ENCODE results near the gene YJEFN3.

The YJEFN3 gene

DNA sequence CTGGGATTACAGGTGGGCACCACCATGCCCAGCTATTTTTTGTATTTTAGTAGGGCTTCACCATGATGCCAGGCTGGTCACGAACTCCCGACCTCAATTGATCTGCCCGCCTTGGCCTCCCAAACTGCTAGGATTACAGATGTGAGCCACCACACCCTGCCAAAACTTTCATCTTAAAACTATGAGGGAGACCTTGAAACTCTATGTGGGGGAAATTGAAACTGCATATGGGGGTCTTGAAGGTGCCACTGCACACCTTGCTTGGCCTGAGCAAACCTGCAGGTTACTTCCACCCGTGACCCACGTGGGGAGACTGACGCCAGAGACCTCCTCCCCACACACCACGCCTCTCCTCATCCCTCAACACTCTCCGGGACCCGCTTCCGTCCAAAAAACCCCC is 25.0 kb downstream of the YJEFN3 start:
- in situ Hi-C loops (cut with HindIII; ENCODE audit: low sequenced_read_pairs) = no loop called here
- TF ChIP-seq, protein P1, sequence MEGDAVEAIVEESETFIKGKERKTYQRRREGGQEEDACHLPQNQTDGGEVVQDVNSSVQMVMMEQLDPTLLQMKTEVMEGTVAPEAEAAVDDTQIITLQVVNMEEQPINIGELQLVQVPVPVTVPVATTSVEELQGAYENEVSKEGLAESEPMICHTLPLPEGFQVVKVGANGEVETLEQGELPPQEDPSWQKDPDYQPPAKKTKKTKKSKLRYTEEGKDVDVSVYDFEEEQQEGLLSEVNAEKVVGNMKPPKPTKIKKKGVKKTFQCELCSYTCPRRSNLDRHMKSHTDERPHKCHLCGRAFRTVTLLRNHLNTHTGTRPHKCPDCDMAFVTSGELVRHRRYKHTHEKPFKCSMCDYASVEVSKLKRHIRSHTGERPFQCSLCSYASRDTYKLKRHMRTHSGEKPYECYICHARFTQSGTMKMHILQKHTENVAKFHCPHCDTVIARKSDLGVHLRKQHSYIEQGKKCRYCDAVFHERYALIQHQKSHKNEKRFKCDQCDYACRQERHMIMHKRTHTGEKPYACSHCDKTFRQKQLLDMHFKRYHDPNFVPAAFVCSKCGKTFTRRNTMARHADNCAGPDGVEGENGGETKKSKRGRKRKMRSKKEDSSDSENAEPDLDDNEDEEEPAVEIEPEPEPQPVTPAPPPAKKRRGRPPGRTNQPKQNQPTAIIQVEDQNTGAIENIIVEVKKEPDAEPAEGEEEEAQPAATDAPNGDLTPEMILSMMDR (IDR thresholded peaks at IDR 0.05; ENCODE audit: low read depth, low read length, missing control alignments) = no peak

DNA sequence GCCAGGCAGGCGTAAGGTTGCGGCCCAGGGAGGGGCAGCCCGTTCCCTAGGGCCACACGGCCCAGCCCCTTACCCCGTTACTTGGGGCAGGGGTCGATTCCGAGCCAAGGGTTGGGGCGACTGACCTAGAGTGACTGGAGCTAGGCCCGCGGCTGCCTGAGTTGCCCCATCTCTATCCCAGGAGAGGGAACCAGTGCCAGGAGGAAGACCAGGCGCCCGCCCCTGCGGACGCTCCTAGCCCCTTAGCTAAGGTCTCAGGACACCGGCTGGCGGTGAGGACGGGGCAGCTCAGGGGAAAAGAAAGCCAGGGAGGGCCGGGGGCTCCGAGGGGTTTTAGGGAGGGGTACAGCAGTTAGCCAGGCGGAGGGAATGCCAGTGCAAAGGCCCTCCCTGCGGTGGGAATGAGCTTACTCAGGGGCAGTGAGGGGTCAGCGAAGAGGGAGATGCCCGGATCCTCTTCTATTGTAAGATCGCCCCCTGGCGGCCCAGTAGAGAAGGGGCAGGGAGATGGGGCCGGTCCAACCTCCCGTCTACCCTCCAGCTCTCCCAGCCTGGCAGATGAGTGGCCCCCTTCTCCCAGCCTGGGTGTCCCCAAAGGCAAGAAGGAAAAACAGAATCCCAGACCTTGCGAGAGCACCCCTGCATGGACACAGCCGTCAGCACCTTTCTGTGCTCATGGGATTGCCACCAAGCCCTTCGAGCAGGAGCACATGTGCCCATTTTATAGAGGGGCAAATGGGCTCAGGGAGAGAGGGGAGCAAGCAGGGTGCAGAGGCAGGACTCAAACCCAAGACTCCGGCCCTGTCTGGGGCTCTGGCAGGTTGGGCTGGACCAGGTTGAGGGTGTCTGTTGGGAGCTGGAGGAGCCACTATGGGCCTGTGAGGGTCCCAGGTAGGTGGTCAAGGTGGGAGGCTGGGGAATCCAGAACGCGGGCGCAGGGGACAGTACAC is 25.6 kb downstream of the YJEFN3 start:
- DNase-seq (ENCODE audit: low read depth) = peak; percentile 11
- in situ Hi-C loops (cut with HindIII; ENCODE audit: low sequenced_read_pairs) = loop anchor here (5.0 kb wide), 1 partner anchor 38 kb away; no protein-coding TSS in a partner anchor
- TF ChIP-seq, protein P1 (IDR thresholded peaks at IDR 0.05; ENCODE audit: low read depth, low read length, missing control alignments) = peak; percentile 87
- no peak overlapping the region for H3K4me3 ChIP-seq (ENCODE audit: low read depth, low read length)

More for the DNA sequence above, 25.0 kb downstream of the YJEFN3 start:
- DNase-seq (ENCODE audit: low read depth) = no peak
- H3K4me3 ChIP-seq (ENCODE audit: low read depth, low read length) = no peak overlapping the region

DNA sequence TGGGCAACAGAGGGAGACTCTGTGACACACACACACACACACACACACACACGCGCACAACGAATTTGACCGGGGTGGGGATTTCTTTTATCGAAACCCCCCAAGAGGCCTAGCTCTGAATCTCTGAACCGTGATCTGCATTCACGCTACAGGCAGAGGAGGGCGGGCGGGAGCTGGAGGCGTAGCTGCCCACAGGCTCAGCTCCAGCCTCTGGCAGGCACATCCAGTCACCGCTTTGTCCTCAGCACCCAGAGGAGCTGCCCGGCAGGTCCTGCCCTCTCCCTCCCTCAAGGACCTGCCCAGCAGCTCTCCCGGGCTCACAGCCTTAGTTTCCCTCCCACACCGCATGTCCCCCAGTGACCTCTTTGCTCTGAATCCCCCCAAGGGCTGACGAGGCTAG is 29.3 kb downstream of the YJEFN3 start:
- TF ChIP-seq, protein P1 (IDR thresholded peaks at IDR 0.05; ENCODE audit: low read depth, low read length, missing control alignments) = no peak
- H3K4me3 ChIP-seq (ENCODE audit: low read depth, low read length) = no peak overlapping the region
- in situ Hi-C loops (cut with HindIII; ENCODE audit: low sequenced_read_pairs) = loop anchor here (5.0 kb wide), 1 partner anchor 34 kb away; no protein-coding TSS in a partner anchor
- no peak for DNase-seq (ENCODE audit: low read depth)

DNA sequence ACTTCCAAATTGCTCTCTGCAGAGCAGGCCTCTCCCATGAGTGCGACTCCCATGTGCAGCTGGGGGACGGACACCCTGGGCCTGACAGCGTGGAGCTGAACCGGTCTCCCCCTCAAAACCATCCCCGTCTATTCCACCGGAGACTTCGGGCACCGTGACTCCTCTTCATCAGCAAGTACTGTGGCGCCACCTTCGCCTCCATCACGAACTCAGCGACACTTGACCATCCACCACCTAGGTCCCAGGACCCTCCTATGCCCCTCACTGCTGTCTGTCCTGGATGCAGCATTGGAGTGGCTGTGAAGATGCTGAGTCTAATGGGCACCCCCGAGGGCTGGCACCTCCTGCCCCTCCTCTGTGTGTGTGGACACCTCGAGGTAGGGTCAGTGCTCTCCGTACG is 29.9 kb downstream of the YJEFN3 start:
- TF ChIP-seq, protein P1 (IDR thresholded peaks at IDR 0.05; ENCODE audit: low read depth, low read length, missing control alignments) = no peak
- no peak overlapping the region for H3K4me3 ChIP-seq (ENCODE audit: low read depth, low read length)
- in situ Hi-C loops (cut with HindIII; ENCODE audit: low sequenced_read_pairs) = loop anchor here (5.0 kb wide), 1 partner anchor 34 kb away; no protein-coding TSS in a partner anchor
- no peak for DNase-seq (ENCODE audit: low read depth)

DNA sequence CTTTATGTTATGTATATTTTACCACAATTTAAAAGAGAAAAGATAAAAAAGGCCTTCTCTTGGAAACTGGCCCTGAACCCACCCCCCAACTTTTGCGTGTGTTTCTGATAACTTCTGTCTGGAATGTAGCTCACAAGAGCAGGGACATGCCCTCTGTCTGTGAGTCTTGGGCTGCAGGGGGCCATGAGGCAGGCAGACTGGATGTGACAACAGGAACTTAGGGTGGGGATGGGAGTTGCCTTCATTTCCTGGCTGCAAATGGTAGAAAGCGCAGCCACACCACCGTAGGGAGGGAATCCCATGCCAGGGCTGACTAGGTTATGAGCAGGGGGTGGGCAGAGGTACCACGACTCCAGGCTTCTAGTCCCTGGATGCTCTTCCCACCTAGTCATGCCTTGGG is 31.2 kb downstream of the YJEFN3 start:
- H3K4me3 ChIP-seq (ENCODE audit: low read depth, low read length) = no peak overlapping the region
- in situ Hi-C loops (cut with HindIII; ENCODE audit: low sequenced_read_pairs) = loop anchor here (5.0 kb wide), 1 partner anchor 32 kb away; no protein-coding TSS in a partner anchor
- no peak for DNase-seq (ENCODE audit: low read depth)

DNA sequence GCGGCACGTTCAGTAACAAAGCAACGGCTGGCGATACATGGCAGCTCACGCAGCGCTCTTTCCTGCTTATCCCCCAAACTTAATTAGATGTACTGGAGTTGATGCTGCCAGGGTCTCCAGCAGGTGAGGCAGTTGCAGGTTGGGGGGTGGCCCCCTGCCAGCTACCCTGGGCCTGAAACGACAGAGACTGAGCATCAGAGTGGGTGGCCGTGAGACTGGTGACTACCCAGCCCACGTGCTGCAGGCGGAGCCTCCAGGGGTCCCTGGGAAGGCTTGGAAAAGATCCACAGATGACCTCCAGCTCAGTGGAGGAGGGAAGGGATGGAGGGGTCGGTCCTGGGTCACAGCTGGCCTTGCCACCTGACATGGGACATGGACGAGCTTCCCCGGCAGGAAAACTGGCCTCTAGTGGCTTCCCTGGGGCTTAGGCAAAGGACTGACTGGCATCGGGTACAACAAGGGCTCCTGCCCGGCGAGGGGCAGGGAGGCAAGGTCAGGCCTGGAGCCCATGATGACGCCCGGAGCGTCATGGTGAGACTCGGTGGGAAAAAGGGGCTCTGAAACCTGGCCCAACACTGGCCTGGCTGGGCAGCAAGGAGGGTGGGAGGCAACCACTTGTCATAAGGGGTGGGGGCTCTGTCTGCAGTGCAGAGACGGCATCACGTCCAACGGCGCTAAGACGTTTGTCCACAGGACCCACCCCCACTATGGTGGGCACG is 33.4 kb downstream of the YJEFN3 start:
- in situ Hi-C loops (cut with HindIII; ENCODE audit: low sequenced_read_pairs) = no loop called here
- no peak for DNase-seq (ENCODE audit: low read depth)
- TF ChIP-seq, protein P1 (IDR thresholded peaks at IDR 0.05; ENCODE audit: low read depth, low read length, missing control alignments) = no peak
- no peak overlapping the region for H3K4me3 ChIP-seq (ENCODE audit: low read depth, low read length)

More for the DNA sequence above, 31.2 kb downstream of the YJEFN3 start:
- TF ChIP-seq, protein P1 (IDR thresholded peaks at IDR 0.05; ENCODE audit: low read depth, low read length, missing control alignments) = no peak

All from astrocyte of the cerebellum (primary cell).